Measurements from ENCODE around the gene HAPLN1. TPM values are rescaled to one million over a fixed set of nuclear protein-coding genes. Genes with fewer than 3 reads are reported as not detected.

HAPLN1 gene
- not detected in 2 replicates for total RNA-seq

GRCh38 chr5:83720836-83721537, at the start of gene HAPLN1:
HAPLN1 (minus strand) TSS chr5:83720855; CDS start chr5:83673523, 47,332 bp downstream.
- Histone ChIP-seq H3K4me3 (ENCODE audit: low read depth, low read length) (no peak within 1 kb of the TSS), H3K36me3 (ENCODE audit: control insufficient read depth, insufficient read depth, low read length) (no peaks in the 10 kb centered on the region), H3K27me3 (ENCODE audit: control insufficient read depth, insufficient read depth, low read length) (peaks cover 12% of the 10 kb centered on the region)
- no peak for FAIRE-seq
- TF ChIP-seq, protein P1, sequence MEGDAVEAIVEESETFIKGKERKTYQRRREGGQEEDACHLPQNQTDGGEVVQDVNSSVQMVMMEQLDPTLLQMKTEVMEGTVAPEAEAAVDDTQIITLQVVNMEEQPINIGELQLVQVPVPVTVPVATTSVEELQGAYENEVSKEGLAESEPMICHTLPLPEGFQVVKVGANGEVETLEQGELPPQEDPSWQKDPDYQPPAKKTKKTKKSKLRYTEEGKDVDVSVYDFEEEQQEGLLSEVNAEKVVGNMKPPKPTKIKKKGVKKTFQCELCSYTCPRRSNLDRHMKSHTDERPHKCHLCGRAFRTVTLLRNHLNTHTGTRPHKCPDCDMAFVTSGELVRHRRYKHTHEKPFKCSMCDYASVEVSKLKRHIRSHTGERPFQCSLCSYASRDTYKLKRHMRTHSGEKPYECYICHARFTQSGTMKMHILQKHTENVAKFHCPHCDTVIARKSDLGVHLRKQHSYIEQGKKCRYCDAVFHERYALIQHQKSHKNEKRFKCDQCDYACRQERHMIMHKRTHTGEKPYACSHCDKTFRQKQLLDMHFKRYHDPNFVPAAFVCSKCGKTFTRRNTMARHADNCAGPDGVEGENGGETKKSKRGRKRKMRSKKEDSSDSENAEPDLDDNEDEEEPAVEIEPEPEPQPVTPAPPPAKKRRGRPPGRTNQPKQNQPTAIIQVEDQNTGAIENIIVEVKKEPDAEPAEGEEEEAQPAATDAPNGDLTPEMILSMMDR (IDR thresholded peaks at IDR 0.05; ENCODE audit: insufficient read depth, low read length, severe bottlenecking): no peak
- DNase-seq (ENCODE audit: low read depth): no peak

DNA sequence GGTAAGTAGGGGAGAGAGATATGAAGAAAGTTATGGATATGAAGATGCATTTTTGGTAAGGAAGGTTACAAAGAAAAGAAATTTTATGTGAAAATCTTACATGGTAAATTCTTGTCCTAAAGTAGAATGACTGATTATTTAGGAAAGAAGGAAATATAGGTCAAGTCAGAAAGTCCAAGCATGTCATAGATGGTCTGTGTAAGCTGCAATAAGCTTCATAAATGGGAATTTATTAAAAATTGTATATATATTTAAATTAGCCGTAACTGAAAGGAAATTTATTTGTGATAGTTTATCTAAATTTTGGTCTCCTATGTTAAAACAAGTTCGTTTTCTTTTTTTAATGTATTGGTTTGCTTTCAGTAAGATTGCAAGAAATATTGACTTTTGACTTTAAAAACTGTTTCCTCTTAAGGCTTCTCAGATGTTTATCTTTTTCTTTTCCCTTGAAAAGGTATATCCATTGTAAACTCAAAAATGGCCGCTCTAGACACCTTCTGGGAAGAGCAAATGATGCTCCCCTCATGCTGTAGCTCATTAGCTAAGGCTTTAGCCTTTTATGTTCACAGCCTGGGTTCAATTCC, 46.8 kb upstream of the HAPLN1 start:
- DNase-seq (ENCODE audit: low read depth): no peak
- TF ChIP-seq, protein P1 (IDR thresholded peaks at IDR 0.05; ENCODE audit: insufficient read depth, low read length, severe bottlenecking): no peak
- H3K4me3 ChIP-seq (ENCODE audit: low read depth, low read length): no peak overlapping the region
- no peaks in the 10 kb centered on the region for H3K36me3 ChIP-seq (ENCODE audit: control insufficient read depth, insufficient read depth, low read length)
- FAIRE-seq: no peak
- H3K27me3 ChIP-seq (ENCODE audit: control insufficient read depth, insufficient read depth, low read length): no peaks in the 10 kb centered on the region

DNA sequence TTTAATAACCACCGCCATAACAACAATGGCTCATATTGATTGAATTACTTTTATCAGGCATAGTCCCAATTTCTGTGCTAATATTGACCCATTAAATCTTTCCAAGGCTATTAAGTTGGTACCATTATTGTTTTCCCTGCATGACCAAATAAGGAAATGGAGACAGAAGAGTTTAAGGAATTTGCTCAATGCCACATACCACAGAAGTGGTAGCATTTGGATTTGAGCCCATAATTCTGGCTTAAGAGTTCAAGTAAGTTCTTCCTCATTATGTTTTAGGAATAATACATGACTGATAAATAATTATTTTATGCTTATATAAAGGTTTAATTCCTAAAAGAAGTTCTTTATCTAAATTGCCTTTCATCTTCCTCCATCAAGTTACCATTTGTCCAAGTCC, 43.4 kb upstream of the HAPLN1 start:
- no peak for FAIRE-seq
- Histone ChIP-seq H3K4me3 (ENCODE audit: low read depth, low read length) (no peak overlapping the region), H3K36me3 (ENCODE audit: control insufficient read depth, insufficient read depth, low read length) (no peaks in the 10 kb centered on the region), H3K27me3 (ENCODE audit: control insufficient read depth, insufficient read depth, low read length) (no peaks in the 10 kb centered on the region)
- no peak for DNase-seq (ENCODE audit: low read depth)
- TF ChIP-seq, protein P1 (IDR thresholded peaks at IDR 0.05; ENCODE audit: insufficient read depth, low read length, severe bottlenecking): no peak

DNA sequence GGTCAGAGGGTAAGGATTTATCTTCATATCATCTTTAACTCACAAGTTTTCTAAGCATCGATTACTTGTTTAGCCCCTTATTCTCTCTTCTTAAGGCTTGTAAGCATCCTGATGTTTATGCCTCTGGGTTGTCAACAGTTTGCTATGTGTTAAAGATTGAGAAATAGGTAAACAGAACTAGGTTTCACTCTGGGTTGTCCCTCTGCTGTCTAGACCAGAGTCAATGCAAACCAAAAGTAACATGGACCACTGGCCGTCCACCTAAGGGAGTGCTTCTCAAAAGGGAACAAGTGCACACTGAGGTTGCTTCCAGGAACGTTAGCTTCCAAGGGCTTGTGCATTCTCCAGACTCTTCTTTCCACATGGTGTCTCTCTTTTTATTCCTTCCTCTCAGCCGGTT, 39.9 kb upstream of the HAPLN1 start:
- Histone ChIP-seq H3K4me3 (ENCODE audit: low read depth, low read length) (no peak overlapping the region), H3K36me3 (ENCODE audit: control insufficient read depth, insufficient read depth, low read length) (no peaks in the 10 kb centered on the region), H3K27me3 (ENCODE audit: control insufficient read depth, insufficient read depth, low read length) (no peaks in the 10 kb centered on the region)
- FAIRE-seq (no peak), DNase-seq (ENCODE audit: low read depth) (no peak)
- TF ChIP-seq, protein P1 (IDR thresholded peaks at IDR 0.05; ENCODE audit: insufficient read depth, low read length, severe bottlenecking): no peak

GRCh38 chr5:83752700-83753099, 32.0 kb upstream of the HAPLN1 start:
- TF ChIP-seq, protein P1 (IDR thresholded peaks at IDR 0.05; ENCODE audit: insufficient read depth, low read length, severe bottlenecking): no peak
- Histone ChIP-seq H3K27me3 (ENCODE audit: control insufficient read depth, insufficient read depth, low read length) (no peaks in the 10 kb centered on the region), H3K4me3 (ENCODE audit: low read depth, low read length) (no peak overlapping the region), H3K36me3 (ENCODE audit: control insufficient read depth, insufficient read depth, low read length) (no peaks in the 10 kb centered on the region)
- FAIRE-seq: no peak
- DNase-seq (ENCODE audit: low read depth): no peak
